ENCODE results near the gene ARF5.

GRCh38 chr7:127589896-127590295 is 1.7 kb downstream of the ARF5 start:
- TF ChIP-seq CTCF (IDR thresholded peaks at IDR 0.05; ENCODE audit: control extremely low read depth in 1 of 3, insufficient read depth in 1 of 3, low read depth in 1 of 3, low read length in 3 of 3) (no peak), POLR2A (IDR thresholded peaks at IDR 0.05; ENCODE audit: control extremely low read depth in 1 of 2, low read depth in 2 of 2, low read length in 2 of 2) (no peak), CBX5 (IDR thresholded peaks at IDR 0.05; ENCODE audit: low read depth, low read length) (no peak), EZH2 (IDR thresholded peaks at IDR 0.05; ENCODE audit: low read depth, low read length, severe bottlenecking) (no peak), CHD2 (IDR thresholded peaks at IDR 0.05; ENCODE audit: low read length) (no peak), CHD7 (IDR thresholded peaks at IDR 0.05; ENCODE audit: insufficient replicate concordance, low read length) (no peak), KDM4A (IDR thresholded peaks at IDR 0.05; ENCODE audit: low read depth, low read length, severe bottlenecking) (no peak), JUND (IDR thresholded peaks at IDR 0.05; ENCODE audit: low read length) (no peak), CEBPB (IDR thresholded peaks at IDR 0.05; ENCODE audit: low read depth, low read length) (no peak), RFX5 (IDR thresholded peaks at IDR 0.05; ENCODE audit: borderline replicate concordance, low read depth, low read length) (no peak), SUZ12 (IDR thresholded peaks at IDR 0.05; ENCODE audit: low read length) (no peak), YY1 (IDR thresholded peaks at IDR 0.05; ENCODE audit: low read depth, low read length) (no peak)
